ENCODE measurements around the gene TMCC1.
"Not testable (repeated sequence)": the region's sequence is repeated elsewhere in the genome, so short reads cannot be mapped to it uniquely, and the experiment has no call there.

TMCC1 gene

DNA sequence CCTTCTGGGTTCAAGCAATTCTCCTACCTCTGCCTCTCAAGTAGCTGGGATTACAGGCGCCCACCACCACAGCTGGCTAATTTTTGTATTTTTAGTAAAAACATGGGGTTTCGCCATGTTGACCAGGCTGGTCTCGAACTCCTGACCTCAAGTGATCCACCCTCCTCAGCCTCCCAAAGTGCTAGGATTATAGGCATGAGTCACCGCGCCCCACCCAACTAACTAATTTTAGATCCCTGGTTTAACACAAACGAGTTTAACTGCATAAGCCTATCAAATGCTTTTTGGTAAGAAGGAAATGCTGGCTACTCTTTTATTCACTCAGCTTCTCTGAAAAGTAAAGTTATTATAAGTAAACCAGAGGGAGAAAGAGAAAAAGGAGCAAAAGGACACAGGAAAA lies 61.6 kb downstream of the TMCC1 start:
- DNase-seq = not testable (repeated sequence)

DNA sequence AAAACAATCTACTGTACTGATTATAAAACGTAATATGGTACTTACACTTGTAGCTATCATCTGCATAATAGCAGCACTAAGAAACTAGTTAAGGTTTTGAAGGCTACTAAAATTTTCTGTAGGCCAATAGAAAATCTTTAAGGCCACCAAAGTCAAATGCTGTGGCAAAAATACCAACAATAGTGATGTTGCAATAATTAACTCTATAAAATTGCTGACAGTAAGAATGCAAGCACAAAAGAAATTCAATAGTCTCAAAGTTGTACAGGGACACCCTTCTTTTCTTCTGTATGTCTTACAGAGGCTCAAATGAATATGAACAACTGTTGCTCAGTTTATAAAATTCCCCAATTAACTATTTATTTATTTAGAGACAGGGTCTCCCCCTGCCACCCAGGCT lies 62.0 kb downstream of the TMCC1 start:
- DNase-seq = no peak

DNA sequence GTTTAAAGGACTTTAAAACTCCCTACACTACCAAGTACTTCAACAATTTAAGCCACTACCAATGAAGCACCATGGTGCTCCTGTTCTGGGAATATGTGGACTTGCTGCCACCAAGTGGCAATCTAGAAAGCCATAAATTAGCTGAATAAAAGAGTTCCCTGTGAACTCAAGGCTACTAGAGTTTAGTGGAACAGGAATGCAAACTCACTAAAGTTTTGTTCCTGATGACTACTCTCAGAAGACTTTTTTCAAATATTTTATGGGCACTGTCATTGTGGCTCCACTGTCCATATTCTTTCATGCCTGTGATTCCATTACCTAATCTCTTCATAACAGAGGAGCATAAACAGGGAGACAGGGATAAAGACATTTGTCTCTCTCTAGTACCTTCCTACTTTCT lies 63.9 kb downstream of the TMCC1 start:
- DNase-seq = peak; percentile 92

DNA sequence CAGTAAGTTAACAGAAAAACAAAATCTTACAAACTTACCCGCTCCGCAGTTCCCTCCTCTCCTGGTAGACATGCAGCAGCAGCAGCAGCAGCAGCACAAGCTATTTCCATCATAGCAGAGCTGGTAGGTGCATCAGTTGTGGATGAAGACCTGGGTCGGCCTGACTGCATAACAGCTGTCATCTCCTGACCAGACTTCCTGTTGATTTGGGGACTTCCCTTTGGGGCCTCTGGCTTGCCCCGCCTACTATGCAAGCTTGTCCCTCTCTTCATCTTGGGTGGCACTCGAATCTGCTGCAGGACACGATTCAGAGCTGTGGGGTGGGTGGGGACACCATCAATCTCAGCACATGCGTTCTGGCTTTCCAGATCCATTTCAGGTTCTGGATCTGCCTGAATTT lies 65.7 kb downstream of the TMCC1 start:
- no peak for DNase-seq

DNA sequence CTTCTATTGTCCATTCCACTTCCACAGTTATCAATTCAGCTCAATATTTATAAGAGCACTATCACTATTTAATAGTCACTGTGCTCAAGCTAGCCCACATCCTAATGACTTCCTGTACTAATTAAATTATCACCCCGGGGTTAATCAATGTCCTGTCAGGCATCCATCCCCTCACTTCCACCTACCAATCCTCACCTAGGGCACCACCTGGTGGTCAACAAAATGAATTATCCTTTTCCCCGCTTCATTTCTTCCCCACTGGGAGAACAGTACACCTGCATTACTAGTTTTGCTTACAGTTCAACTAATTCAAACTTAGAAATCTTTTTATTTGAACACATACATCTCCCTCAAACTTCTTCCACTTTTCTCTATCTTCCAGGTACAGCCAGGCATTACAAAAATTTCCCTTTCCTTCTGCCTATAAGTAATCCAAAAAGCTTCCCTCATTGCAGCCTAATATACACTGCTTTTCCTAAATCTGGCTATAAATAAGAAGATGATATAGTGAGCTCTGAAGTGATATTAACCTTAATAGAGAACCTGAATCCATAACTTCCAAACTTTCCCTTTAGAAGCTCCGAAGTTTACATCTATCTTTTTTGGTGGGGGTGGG lies 68.5 kb downstream of the TMCC1 start:
- DNase-seq = peak; percentile 29

DNA sequence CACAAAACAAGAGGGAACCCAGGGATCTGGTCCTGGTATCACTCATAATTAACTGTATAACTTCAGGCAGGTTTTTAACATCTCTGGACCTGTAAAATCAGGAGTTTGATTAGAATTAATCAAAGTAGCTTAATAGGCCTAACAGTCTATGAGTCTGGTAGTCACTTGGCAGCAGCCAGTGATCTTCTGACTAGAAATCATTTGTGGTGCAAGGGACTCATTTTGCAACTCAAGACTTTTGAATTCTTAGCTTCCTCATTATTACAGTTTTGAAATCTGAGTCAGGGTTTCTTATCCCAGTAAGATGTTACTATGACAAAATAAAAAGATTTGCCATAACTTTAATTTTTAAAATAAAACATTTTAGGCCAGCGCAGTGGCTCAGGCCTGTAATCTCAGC lies 70.8 kb downstream of the TMCC1 start:
- peak; percentile 11 for DNase-seq

DNA sequence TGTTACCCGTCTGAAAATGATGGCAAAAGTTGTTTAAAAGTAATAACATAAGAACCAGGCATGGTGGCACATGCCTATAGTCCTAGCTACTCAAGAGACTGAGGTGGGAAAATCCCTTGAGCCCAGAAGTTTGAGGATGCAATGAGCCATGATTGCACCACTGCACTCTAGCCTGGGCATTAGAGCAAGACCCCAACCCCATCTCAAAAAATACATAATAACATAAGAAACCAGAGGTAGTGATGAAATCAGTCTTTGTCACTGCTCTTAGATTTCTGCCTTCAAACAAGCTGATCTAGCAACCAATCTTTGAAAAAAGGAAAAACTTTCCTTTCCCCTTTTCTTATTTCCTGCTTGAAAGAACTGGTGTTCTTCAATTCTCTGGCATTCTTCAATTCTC lies 71.3 kb downstream of the TMCC1 start:
- no peak for DNase-seq

DNA sequence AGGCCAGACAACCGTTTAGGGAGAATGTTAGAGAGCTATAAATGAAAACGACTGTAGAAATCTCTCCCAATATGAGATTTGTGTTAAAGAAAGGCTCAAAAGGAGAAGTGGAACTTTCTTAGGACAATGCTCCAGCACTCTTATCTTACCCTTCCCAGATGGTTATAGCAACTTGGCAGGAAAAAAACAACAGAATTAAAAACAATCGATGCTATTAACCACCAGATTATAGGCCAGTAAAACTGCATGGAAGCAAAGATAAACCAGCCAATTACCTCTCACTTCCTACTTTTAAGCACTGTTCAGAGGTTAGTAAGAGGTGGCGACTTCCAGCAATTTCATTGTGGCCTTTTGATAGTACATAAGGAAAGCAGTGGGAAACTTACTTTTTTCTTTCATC lies 72.9 kb downstream of the TMCC1 start:
- no peak for DNase-seq

DNA sequence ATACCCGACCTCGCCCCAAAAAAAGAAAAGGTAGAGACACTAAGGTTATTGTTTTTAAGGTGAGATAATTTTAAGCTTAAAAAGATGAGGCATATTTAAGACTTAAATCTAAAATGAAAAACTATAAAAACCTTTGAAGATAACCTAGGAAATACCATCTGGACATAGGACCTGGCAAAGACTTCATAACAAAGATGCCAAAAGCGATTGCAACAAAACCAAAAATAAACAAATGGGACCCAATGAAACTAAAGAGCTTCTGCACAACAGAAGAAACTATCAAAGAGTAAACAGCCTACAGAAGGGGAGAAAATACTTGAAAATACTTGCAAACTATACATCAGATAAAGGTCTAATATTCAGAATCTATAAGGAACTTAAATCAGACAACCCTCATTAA lies 80.9 kb downstream of the TMCC1 start:
- DNase-seq = no peak

DNA sequence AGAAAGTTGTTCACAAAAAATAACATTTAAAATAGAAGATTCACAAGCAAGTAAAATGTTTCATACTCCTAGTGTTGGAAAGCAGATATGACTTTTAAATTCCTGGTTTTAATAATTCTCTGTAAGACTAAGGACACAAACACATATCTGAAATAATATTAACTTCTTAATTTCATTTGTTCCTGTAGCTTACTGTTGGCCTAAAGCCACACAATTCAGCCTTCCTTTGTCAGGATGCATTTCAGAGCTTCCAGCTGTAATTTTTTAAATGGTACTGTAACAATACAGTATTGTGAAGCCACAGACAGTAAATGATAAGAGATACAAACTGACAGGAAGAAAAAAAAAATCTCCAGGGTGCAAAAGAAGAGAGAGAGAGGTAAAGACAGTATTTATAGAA lies 84.2 kb downstream of the TMCC1 start:
- no peak for DNase-seq

DNA sequence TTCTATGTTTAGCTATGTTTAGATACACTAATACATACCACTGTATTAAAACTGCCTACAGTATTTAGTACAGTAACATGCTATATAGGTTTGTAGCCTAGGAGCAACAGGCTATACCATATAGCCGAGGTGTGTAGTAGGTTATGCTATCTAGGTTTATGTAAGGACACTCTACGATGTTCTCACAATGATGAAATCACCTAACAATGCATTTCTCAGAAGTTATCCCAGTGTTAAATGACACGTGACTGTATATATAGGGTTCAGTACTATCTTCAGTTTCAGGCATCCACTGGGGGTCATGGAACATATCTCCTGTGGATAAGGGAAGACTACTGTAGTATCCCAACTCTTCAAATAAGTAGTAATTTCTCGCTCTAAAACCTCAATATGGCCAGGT lies 97.4 kb downstream of the TMCC1 start:
- no peak for DNase-seq

DNA sequence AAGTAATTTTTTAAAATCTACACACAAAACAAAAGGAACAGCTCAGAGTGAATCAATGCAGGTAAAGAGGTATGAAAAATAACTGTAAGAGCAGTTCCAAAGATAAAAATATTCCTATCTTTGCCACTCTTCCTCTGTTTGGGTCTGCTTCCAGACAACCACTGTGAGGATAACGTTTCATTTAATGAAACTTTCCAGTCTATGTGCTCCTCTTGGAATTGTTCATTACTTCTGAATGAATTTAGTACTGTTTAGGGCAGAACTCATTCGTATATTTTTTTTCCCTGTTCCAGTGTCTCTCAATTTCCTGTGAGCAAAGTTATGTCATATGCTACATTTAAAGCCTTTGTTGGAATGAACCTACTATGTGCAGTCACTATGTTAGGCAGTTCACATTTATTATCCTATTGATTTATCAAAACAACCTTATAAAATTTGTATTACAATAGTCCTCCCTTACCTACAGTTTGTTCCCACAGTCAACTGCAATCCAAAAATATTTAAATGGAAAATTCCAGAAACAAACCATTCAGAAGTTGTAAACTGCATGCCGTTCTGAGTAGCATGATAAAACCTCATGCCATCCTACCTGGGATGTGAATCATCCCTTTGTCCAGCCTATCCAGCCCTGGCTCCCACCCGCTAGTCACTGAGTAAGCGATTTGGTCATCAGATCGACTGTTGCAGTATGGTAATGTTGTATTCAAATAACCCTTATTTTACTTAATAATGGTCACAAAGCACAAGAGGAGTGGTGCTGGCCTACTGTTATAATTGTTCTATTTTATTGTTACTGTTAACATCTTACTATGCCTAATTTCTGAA lies 98.1 kb downstream of the TMCC1 start:
- peak; percentile 15 for DNase-seq

DNA sequence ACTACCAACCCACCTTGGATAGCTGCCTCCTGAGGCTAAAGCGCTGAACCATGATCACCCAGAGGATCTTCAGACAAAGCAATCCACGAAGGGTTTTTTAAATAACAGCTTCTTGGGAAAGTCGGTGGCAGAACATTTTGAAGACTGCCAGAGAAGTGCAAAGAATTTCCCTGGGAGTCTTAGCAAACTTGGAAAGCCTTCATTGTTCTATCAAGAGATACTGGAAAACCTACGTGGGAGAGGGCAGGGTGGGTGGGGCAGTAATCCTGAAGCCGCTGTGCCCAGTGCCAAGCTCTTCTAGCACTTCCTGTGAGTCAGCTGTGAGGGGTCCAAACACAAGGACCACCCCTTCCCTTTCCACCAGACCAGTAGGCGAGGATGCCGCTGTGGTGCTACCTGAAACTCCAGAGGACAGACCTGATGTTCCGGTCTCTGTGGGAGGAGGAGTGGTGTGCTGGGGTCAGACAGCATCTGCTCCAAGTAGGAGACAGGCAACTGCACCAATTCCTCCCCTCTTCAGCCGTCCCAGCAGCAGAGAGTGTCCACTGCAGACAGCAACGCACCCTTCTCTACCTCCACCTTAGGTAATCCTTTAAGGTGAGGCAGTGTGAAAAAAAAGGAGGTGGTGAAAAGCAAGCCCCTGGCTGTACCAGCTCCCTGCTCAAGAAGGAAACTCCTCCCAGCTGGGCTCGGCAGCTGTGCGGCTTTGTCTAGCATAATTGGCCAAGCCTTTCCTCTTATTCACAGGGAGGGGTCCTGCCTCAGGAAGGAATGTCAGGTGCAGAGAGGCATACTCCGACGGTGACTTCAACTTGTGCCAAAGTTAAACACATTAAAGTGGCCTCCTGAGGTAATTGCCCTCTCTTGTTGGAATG lies 99.0 kb downstream of the TMCC1 start:
- DNase-seq = peak; percentile 5

DNA sequence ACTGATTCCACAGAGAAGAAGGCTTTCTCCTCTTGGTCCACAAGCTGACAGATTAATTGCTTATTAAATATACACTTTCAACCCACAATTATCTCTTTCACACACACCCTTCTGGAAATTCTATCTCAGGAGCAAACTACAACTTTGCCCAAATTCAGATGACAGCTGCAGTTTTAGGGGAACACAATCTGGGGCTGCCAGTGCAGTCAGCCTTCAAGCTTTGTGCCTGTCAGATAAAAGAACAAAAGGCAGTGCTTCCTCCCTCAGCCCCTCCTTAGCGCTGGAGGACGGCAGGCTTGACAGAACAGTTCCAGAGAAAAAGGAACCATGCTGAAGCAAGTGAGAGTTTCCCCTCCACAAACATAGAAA lies 99.6 kb downstream of the TMCC1 start:
- no peak for DNase-seq

DNA sequence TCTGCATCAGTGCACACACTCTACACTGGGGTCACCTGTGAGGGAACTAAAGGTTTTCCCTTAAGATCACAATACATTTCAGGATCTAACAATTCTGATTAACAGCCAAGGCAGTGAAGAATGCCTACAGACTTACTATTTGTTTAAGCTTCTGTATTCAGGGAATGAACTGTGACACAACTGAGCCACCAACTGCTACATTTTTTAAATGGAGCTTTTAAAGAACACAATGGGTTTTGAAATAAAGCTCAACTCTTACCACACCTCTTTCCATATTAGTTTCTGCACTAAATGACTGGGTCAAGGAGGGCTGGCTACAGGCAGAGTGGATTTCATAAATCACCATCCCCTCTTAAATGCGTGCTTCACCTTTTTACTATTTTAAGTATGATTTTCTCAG lies 100.2 kb downstream of the TMCC1 start:
- DNase-seq = no peak

DNA sequence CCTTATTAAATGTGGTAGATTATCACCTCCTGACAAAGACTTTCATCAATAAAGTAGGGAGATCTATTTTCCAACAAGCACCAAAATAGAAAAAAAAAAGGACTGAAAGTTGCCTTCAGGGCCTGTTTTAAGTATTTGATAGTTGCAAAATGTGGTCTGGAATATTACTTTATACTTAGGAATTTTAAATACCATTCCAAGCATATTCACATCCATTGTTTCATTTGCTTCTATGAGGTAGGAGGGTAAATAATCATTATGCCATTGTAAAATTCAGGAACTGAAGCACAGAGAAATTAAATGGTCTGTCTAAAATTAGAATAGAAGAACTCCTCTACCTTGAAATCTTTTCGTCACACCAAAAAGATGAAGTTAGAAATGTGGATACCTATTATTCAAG lies 110.0 kb downstream of the TMCC1 start:
- DNase-seq = peak; percentile 2

DNA sequence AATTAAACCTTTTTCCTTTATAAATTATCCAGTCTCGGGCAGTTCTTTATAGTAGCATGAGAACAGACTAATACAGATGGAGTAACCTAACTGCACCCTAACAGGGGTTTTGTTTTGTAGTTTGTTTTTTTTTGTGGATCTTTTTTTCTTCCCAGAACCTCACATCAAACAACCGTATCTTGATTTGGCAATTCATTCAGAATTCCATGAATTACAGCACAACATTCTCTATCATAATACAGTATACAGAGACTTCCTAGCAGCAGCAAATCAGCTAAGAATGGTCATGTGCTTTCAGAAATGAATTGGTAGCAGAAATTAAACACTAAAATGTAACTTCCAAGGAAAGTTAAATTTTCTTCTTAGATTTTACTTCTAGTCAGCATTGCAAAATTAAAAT lies 114.6 kb downstream of the TMCC1 start:
- DNase-seq = no peak

DNA sequence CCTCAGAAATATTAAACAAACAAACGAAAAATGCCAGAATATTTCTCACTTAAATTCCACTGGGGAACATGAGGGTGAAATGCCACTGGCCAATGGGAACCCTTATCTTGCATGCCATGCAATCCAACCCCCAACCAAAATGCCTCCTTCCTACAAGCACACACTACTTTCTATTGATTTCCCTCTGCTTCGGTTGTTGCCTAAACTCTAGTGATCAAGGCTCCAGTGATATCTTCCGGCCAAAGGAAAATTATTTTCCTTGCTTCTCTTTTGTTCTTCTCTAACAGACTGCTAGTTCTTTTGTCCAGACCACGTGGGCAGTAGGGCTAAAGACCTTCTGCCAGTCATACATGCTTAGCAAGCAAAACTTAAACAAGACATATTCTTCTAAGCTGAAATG lies 115.7 kb downstream of the TMCC1 start:
- DNase-seq = no peak

DNA sequence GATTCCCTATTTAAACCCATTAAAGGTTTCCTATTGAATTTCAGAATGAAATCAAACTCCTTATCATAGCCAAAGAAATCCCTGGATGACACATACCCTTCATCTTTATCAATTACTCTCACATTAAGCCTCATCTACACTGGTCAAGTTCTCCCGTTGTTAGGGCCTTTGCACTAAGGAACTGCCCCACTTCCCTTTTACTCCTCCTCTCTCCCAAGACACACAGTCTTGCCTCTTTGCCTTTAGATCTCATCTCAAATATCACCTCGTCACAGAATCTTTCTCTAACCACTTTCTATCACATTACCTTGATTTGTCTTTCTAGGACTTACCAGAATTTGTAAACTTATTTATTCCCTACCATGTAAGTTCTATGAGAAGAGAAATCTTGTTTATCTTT lies 117.6 kb downstream of the TMCC1 start:
- DNase-seq = no peak

DNA sequence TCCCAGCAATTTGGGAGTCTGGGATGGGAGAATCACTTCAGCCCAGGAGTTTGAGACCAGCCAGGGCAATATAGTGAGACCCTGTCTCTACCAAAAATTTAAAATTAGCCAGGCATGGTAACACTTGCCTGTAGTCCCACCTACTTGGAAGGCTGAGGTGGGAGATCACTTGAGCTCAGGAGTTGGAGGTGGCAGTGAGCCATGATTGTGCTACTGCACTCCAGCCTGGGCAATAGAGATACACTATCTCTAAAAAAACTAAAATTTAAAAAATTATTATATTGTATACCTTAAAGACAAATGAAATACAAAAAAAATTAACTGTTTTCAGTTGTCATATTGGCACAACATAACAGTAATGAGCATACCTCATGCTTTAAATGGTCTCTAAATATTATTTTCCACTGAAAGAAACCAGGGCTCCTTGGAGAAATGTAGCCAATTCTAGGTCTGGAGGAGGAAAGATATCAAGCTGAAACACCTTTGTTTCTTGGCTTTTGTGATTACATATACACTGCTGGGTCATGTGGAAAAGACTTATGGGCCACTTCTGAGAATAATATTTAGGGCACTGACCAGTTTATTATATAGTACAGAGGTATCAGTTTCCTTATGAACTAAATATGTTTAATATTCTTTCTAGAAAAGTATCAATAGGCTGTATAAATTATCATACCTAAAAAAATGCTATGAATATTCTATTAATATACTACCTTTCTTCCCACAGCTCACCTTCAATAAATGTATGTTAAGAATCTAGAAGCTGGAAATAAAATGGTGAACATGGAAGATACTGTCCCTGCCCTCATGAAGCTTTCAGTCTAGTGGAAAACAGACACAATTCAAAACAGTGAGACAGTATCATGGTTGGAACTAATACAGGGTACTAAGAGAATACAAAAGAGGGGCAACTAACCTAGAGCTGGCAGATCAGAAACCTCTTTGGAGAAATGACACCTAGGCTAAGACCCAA lies 119.5 kb downstream of the TMCC1 start:
- DNase-seq = no peak

DNA sequence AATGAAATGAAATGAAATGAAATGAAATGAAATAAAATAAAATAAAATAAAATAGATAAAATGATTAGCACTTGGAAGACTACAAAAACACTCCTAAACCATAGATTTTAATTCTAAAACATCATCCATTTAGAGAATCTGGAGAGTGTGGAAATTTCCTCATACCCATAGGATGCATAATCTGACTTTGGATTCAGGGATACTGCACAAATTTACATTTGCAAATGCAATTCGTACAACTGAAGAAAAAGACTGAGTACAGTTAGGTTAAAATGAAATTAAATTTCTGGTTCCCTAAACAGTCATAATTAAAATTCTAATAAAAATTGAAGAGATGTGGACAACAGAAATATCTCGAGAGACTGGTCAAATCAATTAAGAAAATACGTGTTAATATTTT lies 122.9 kb downstream of the TMCC1 start:
- DNase-seq = no peak

DNA sequence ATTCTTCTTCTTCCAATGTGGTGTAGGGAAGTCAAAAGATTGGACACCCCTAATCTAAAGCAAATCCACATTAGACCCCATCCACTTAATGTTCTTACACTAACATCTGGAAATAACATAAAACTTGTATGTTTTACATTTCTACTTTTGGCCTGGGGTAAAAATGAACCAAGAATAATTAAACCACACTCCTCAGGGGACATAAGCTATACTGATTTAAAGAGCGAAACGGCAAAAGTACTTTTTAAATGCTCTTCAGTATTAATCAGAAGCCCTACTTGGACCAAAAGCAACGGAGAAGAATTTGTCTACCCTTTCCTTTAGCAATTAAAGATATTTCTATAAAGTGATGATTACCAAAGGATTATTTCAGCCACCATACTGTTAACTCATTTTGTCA lies 123.9 kb downstream of the TMCC1 start:
- no peak for DNase-seq

DNA sequence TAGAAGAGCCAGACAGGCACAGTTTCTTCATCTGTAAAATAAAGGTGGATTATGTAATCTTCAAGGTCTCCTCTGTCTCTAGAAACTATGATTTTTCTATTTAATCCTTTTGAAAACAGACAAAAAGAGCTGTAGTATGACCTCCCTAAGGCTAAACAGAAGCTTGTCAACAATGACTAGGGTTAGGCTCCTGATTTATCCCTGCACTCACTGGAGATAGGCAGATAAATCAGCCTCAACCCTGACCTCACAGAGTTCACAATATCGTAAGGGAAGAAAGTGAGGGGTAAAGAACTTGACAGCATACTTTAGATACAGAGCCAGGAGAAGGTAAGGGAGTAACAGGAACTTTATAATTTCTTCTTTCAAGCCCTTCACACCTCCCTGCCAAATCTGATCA lies 124.8 kb downstream of the TMCC1 start:
- DNase-seq = no peak

All from fibroblast of skin of right quadriceps (primary cell).